ENCODE measurements around the gene KIF27.
A peak's percentile ranks its signal among the peaks of the same experiment; 100 is the strongest.
"Not testable (repeated sequence)": the region's sequence is repeated elsewhere in the genome, so short reads cannot be mapped to it uniquely, and the experiment has no call there.

The KIF27 gene

GRCh38 chr9:83920927-83921707 is at the start of gene KIF27:
Gene KIF27, minus strand, starts transcription at chr9:83921432. Its CDS starts 5,841 bp downstream, at chr9:83915591.
- peak; percentile 68 for DNase-seq

- DNase-seq: no peak
Observed at GRCh38 chr9:83969602-83970001, 48.4 kb upstream of the KIF27 start.

GRCh38 chr9:83967073-83967472 is 45.8 kb upstream of the KIF27 start:
- no peak for DNase-seq

GRCh38 chr9:83966209-83966582 is 45.0 kb upstream of the KIF27 start:
- DNase-seq: no peak

GRCh38 chr9:83965350-83966208 is 44.3 kb upstream of the KIF27 start:
- DNase-seq: no peak

GRCh38 chr9:83964973-83965349 is 43.7 kb upstream of the KIF27 start:
- no peak for DNase-seq

GRCh38 chr9:83962165-83962564 is 40.9 kb upstream of the KIF27 start:
- no peak for DNase-seq

GRCh38 chr9:83960991-83961390 is 39.8 kb upstream of the KIF27 start:
- no peak for DNase-seq

- DNase-seq: no peak
Observed at GRCh38 chr9:83959061-83959460, 37.8 kb upstream of the KIF27 start.

- DNase-seq: no peak
Observed at GRCh38 chr9:83957248-83957513, 35.9 kb upstream of the KIF27 start.

- DNase-seq: peak; percentile 7
Observed at GRCh38 chr9:83956436-83957247, 35.4 kb upstream of the KIF27 start.

GRCh38 chr9:83956086-83956435 is 34.8 kb upstream of the KIF27 start:
- no peak for DNase-seq

GRCh38 chr9:83948096-83948495 is 26.9 kb upstream of the KIF27 start:
- DNase-seq: not testable (repeated sequence)

- no peak for DNase-seq
Observed at GRCh38 chr9:83940590-83941303, 19.5 kb upstream of the KIF27 start.

GRCh38 chr9:83937861-83938455 is 16.7 kb upstream of the KIF27 start:
- peak; percentile 48 for DNase-seq

- DNase-seq: no peak
Observed at GRCh38 chr9:83936523-83936922, 15.3 kb upstream of the KIF27 start.

- no peak for DNase-seq
Observed at GRCh38 chr9:83935276-83935935, 14.2 kb upstream of the KIF27 start.

GRCh38 chr9:83934569-83935275 is 13.5 kb upstream of the KIF27 start:
- DNase-seq: no peak

GRCh38 chr9:83933790-83934189 is 12.6 kb upstream of the KIF27 start:
- no peak for DNase-seq

- DNase-seq: no peak
Observed at GRCh38 chr9:83932851-83933250, 11.6 kb upstream of the KIF27 start.

GRCh38 chr9:83932011-83932410 is 10.8 kb upstream of the KIF27 start:
- DNase-seq: no peak
